Renal cortex interstitium (tissue), 15 donors: ENCODE measurements around the gene NEIL3. TPM values are rescaled to one million over a fixed set of nuclear protein-coding genes. Genes with fewer than 3 reads are reported as not detected.

Experiments
- DNase-seq, 11 donors: peaks; one replicate each; pipeline ENCODE4 v3.0.0-alpha.2; 2013; ENCODE audit warnings: low read depth in 9 of 11, low spot score in 4 of 11; ENCODE audit errors: extremely low read depth in 1 of 11
- long read RNA-seq, 16 experiments: transcript quantifications; one replicate each; lab custom pipeline, GENCODE V29; 2026
- polyA plus RNA-seq, 3 donors: library from polyadenylated mRNA; unstranded; fragments of 120-200 nt; gene quantifications; one replicate each; pipeline ENCODE4 v1.2.1, GENCODE V29; 2013; ENCODE audit not compliant: insufficient read length in 3 of 3

Gene NEIL3, protein sequence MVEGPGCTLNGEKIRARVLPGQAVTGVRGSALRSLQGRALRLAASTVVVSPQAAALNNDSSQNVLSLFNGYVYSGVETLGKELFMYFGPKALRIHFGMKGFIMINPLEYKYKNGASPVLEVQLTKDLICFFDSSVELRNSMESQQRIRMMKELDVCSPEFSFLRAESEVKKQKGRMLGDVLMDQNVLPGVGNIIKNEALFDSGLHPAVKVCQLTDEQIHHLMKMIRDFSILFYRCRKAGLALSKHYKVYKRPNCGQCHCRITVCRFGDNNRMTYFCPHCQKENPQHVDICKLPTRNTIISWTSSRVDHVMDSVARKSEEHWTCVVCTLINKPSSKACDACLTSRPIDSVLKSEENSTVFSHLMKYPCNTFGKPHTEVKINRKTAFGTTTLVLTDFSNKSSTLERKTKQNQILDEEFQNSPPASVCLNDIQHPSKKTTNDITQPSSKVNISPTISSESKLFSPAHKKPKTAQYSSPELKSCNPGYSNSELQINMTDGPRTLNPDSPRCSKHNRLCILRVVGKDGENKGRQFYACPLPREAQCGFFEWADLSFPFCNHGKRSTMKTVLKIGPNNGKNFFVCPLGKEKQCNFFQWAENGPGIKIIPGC
- polyA plus RNA-seq, result 1 to 10 TPM; 5.0 to 8.1 (median 6.0) TPM
- long read RNA-seq, donor 1, partial matches to known transcripts, result 0 of 1 reads
- long read RNA-seq, donor 1, other reads (novel, unspliced or antisense), result 0 of 1 reads
- long read RNA-seq, donor 2, partial matches to known transcripts, result 0 of 1 reads
- long read RNA-seq, donor 2, other reads (novel, unspliced or antisense), result 0 of 1 reads
- long read RNA-seq, donor 3, partial matches to known transcripts, result 0 of 1 reads
- long read RNA-seq, donor 3, other reads (novel, unspliced or antisense), result 0 of 1 reads
- long read RNA-seq, donor 4, partial matches to known transcripts, result 0 of 1 reads
- long read RNA-seq, donor 4, other reads (novel, unspliced or antisense), result 0 of 1 reads
- long read RNA-seq, donor 5, result 0 reads
- long read RNA-seq, donor 6, partial matches to known transcripts, result 6 of 9 reads
- long read RNA-seq, donor 6, other reads (novel, unspliced or antisense), result 0 of 9 reads
- long read RNA-seq, donor 7, partial matches to known transcripts, result 0 of 4 reads
- long read RNA-seq, donor 7, other reads (novel, unspliced or antisense), result 0 of 4 reads
- long read RNA-seq, donor 8, result 0 reads
- long read RNA-seq, donor 9, result 0 reads
- long read RNA-seq, donor 10, result 0 reads
- long read RNA-seq, donor 11, partial matches to known transcripts, result 0 of 1 reads
- long read RNA-seq, donor 11, other reads (novel, unspliced or antisense), result 0 of 1 reads
- long read RNA-seq, donor 12, result 0 reads
- long read RNA-seq, donor 13, result 0 reads
- long read RNA-seq, donor 14, partial matches to known transcripts, result 0 of 2 reads
- long read RNA-seq, donor 14, other reads (novel, unspliced or antisense), result 0 of 2 reads
- long read RNA-seq, donor 15, result 0 reads
- long read RNA-seq, donor 16, partial matches to known transcripts, result 0 of 3 reads
- long read RNA-seq, donor 16, other reads (novel, unspliced or antisense), result 0 of 3 reads

DNA sequence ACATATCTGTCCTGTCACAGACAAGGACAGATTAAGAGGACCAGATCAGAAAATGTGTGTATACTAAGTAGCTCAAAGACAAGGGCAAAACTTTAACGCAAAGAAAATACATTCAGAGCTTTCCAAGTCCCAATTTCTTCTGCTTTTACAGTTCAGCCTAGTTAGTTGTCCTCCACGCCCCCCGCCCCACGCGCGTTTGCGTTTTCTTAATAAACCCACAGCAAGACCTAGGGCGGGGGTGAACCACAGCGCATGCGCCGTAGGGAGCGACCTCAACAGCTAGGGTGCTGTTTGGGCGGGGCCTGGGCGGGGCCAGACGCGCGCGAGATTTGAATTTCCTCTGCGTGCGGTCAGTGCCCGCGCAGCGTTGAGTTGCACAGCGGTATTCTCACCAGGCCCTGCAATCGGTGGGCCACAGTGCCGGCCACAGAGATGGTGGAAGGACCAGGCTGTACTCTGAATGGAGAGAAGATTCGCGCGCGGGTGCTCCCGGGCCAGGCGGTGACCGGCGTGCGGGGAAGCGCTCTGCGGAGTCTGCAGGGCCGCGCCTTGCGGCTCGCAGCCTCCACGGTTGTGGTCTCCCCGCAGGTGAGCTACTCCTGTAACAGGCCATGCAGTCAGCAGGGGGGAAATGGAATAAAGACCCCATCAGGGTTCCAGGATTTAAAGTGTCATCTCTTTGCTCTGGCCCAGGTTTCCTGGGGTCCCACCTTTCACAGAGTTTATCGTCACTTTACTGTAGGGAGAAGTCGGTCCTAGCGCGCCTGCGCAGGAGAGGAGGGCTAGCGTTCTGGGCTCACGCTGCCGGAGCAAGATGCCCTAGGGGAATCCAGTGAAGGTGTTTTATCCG, at the start of gene NEIL3:
TSS of gene NEIL3 (plus strand) at position 353 of the 850 bp plus-strand sequence. CDS start at position 433, 80 bp downstream.
- DNase-seq, result peak; percentile 65 to 89 (median 82)

- DNase-seq, result no peak
These were observed 45.9 kb upstream of the NEIL3 start for GRCh38 chr4:177263818-177264217.

- no peak for DNase-seq
These were observed 44.8 kb upstream of the NEIL3 start for GRCh38 chr4:177264788-177265422.

DNA sequence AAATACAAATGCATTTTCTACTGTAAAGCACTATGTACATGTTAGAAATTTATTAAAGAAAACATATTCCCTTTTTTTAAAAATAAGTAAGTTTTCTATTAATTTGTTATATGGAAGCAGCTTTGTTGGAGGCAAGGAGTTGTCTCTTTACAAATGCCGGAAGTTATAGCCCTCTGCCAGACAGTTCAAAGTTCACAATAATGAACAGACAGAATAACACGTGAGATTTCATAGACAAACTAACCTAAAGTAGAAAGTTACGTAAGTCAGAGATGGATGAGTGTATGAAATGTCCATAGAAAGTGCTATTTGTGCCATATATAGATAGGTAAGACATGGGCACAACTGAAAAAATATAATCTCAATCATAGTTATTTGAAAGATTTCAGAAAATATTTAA, 43.9 kb upstream of the NEIL3 start:
- DNase-seq, result no peak

DNA sequence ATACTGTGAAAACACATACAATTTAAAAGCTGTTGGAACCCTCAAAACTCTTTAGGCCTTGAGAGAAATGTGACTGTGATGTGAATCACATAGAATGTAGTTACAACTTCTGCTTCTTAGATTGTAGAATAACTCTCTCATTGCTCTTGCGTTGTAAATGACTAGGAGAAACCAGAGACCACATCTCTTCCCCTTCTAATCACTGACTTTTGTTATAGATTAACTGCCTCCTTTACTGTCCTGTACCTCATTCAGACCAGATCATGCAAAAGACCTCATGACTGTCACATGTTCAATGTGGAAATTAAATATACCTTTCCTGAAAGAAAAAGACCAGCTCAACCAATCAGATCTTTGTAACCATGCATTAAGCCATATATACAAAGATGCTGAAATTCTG, 43.2 kb upstream of the NEIL3 start:
- no peak for DNase-seq

DNA sequence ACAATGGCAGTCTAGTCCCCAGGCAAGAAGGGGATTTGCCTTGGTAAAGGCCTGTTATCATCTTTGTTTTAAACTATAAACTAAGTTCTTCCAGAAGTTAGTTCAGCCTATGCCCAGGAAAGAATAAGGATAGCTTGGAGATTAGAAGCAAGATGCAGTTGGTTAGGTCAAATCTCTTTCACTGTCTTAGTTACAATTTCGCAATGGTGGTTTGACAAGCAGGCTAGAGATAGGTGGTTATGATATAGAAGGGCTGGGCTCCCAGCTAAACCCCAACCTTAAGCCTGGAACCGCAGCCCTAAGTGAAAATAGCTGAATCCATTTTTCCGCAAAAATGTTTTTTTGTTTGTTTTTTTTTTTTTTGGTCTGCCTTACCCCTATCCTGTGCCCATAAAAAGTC, 41.8 kb upstream of the NEIL3 start:
- no peak for DNase-seq

DNA sequence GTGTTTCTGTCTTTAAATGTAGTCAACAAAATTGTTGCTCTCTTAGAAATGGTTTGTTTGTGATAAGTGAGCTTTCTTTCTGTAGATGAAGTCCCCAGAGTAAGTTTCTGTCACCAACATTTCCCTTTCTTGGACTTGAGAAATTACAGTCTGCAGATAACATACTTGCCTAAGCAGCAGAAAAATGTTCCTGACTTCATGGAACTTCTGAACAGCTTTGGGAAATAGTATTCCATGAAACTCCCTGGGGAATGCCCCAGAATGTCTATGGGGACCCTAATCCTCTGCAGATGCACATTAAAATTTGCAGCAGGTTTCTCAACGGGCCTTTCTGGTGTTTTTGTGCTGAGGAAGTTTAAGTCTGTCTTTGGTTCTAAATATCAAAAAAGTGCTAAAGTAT, 38.6 kb upstream of the NEIL3 start:
- DNase-seq, result no peak

- DNase-seq, result no peak
These were observed 37.5 kb upstream of the NEIL3 start for GRCh38 chr4:177271915-177272766.

DNA sequence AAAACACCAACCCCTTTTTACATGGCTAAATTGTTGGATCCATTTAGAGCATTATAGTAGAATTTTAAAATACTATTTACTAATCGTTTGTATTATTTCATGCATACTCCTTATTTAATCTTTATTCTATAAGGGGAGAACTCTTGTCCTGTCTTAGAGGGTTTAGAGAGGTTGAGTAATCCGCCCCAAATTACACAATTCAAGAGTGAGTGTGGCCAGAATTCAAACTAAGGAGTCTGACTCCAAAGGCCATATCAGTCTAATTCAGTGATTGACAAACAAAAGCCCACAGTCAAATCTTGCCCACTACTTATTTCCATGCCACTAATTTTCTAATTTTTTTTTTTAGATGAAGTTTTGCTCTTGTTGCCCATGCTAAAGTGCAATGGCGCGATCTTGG, 33.7 kb upstream of the NEIL3 start:
- no peak for DNase-seq

- no peak for DNase-seq
These were observed 28.2 kb upstream of the NEIL3 start for GRCh38 chr4:177281351-177281909.

GRCh38 chr4:177282284-177282835, 27.3 kb upstream of the NEIL3 start:
- no peak for DNase-seq

GRCh38 chr4:177283167-177283566, 26.5 kb upstream of the NEIL3 start:
- no peak for DNase-seq

DNA sequence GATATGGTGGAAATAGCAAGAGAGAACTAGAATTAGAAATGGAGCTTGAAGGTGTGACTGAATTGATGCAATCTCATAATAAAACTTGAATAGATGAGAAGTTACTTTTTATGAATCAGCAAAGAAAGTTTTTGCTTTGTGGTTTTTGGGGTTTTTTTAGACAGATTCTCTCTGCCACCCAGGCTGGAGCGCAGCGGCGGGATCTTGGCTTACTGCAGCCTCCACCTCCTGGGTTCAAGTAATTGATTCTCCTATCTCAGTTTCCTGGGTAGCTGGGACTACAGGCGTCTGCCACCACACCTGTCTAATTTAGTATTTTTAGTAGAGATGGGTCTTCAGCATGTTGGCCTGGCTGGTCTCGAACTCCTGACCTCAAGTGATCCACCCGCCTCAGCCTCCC, 23.7 kb upstream of the NEIL3 start:
- DNase-seq, result no peak

- no peak for DNase-seq
These were observed 22.4 kb upstream of the NEIL3 start for GRCh38 chr4:177287255-177287654.

DNA sequence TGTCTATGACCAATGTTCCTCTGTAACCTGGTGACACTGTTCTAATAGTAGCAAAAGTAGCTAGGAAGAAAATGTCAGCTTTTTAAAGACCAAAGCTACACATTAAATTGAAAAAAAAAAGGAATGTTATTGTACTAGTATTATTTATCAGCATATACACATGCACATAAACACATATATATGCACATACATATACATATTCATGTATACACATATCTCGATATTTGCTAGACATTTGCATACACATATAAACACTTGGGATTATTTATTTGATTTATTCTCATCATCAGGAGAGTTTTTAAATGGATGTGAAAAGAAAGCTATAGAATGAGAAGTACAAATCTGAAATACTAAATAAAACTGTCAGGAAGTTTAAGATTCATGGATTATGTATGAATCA, 21.3 kb upstream of the NEIL3 start:
- no peak for DNase-seq

DNA sequence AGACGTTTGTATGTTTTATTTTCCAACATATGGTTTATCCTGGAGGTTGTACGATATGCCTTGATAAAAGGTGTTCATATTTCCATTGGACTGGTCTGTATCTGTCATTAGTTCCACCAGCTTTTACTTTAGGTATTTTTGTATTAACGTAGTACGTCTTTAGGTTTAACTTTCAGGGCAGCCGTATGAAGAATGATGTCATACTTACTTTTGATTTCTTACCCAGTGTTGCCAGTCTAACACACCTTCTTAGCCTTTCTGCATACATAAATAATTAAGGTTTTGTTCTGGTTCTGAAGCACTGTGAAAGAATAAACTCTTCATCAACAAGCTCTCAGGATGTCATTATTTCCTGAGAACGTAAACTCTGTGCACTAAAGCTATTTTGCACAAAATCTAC, 18.9 kb upstream of the NEIL3 start:
- no peak for DNase-seq
